HepG2 (cell line): ENCODE measurements around the gene NFYC. TPM values are rescaled to one million over a fixed set of nuclear protein-coding genes. Genes with fewer than 3 reads are reported as not detected.

Experiments
- CAMTA2 ChIP-seq: sonication (generic); formaldehyde crosslinking; IDR thresholded peaks from 2 replicates; pipeline ENCODE4 v1.4.0; 2020; ENCODE audit warnings: mild to moderate bottlenecking, missing genetic modification reagents, borderline replicate concordance
- CHD4 ChIP-seq: fragments of 200-600 bp; sonication (generic); IDR thresholded peaks from 2 replicates; pipeline ENCODE4 v1.7.0; 2017; ENCODE audit warnings: mild to moderate bottlenecking, low read length, borderline replicate concordance
- DNMT1 ChIP-seq: sonication (generic); formaldehyde crosslinking; IDR thresholded peaks from 2 replicates; pipeline ENCODE4 v1.5.1; 2020; ENCODE audit warnings: mild to moderate bottlenecking, missing genetic modification reagents
- DZIP1 ChIP-seq: sonication (generic); formaldehyde crosslinking; IDR thresholded peaks from 2 replicates; pipeline ENCODE4 v1.5.0; 2020; ENCODE audit warnings: mild to moderate bottlenecking, missing genetic modification reagents
- ETV5 ChIP-seq: IDR thresholded peaks from 2 replicates; pipeline ENCODE4 v1.6.1; 2018; ENCODE audit warnings: missing biosample characterization, missing genetic modification reagents, inconsistent platforms, borderline replicate concordance
- HIVEP1 ChIP-seq: sonication (generic); formaldehyde crosslinking; IDR thresholded peaks from 2 replicates; pipeline ENCODE4 v1.4.0; 2020; ENCODE audit warnings: mild to moderate bottlenecking, missing genetic modification reagents
- HMGXB4 ChIP-seq, 2 experiments: sonication (generic) in 1 of 2; formaldehyde crosslinking in 1 of 2; IDR thresholded peaks; 2 replicates each; pipeline versions ENCODE4 v1.4.0 to v1.6.1; 2018 to 2020; ENCODE audit warnings: missing genetic modification reagents in 2 of 2, borderline replicate concordance in 1 of 2, low read depth in 1 of 2, mild to moderate bottlenecking in 1 of 2, missing biosample characterization in 1 of 2
- HNF4G ChIP-seq, 2 experiments: sonication (generic) in 1 of 2; formaldehyde crosslinking in 1 of 2; IDR thresholded peaks; 2 replicates each; pipeline versions ENCODE4 v1.4.0 to v1.6.1; 2011 to 2020; ENCODE audit warnings: borderline replicate concordance in 2 of 2, low read depth in 2 of 2, mild to moderate bottlenecking in 2 of 2, low read length in 1 of 2, missing genetic modification reagents in 1 of 2, moderate library complexity in 1 of 2
- IRX3 ChIP-seq: sonication (generic); formaldehyde crosslinking; IDR thresholded peaks from 2 replicates; pipeline ENCODE4 v1.8.1; 2023; ENCODE audit warnings: mild to moderate bottlenecking, low read depth, missing genetic modification reagents, borderline replicate concordance
- PRDM4 ChIP-seq: sonication (generic); formaldehyde crosslinking; IDR thresholded peaks from 2 replicates; pipeline ENCODE4 v1.9.0; 2021; ENCODE audit warnings: missing genetic modification reagents, borderline replicate concordance
- RXRB ChIP-seq: IDR thresholded peaks from 2 replicates; pipeline ENCODE4 v1.6.1; 2016; ENCODE audit warnings: borderline replicate concordance, missing genetic modification reagents, missing compliant biosample characterization
- SNRNP70 ChIP-seq: fragments of 200-400 bp; formaldehyde crosslinking; IDR thresholded peaks from 2 replicates; pipeline ENCODE4 v1.6.1; 2017; ENCODE audit warnings: mild to moderate bottlenecking, low read depth, low read length, moderate library complexity
- SYNCRIP ChIP-seq: fragments of 200-400 bp; formaldehyde crosslinking; IDR thresholded peaks from 2 replicates; pipeline ENCODE4 v1.6.1; 2018; ENCODE audit warnings: mild to moderate bottlenecking, low read depth, low read length; ENCODE audit not compliant: insufficient read depth
- TEF ChIP-seq: sonication (generic); formaldehyde crosslinking; IDR thresholded peaks from 2 replicates; pipeline ENCODE4 v1.5.0; 2020; ENCODE audit warnings: missing genetic modification reagents
- ZMAT5 ChIP-seq: sonication (generic); formaldehyde crosslinking; IDR thresholded peaks from 2 replicates; pipeline ENCODE4 v1.5.0; 2020; ENCODE audit warnings: mild to moderate bottlenecking, low read depth, missing genetic modification reagents, borderline replicate concordance
- ZNF280B ChIP-seq: sonication (generic); formaldehyde crosslinking; IDR thresholded peaks from 2 replicates; pipeline ENCODE4 v1.5.0; 2020; ENCODE audit warnings: missing genetic modification reagents, mild to moderate bottlenecking, borderline replicate concordance
- ZNF296 ChIP-seq: sonication (generic); formaldehyde crosslinking; conservative IDR thresholded peaks from 2 replicates; pipeline ENCODE4 v1.5.0; 2020; ENCODE audit warnings: mild to moderate bottlenecking, missing genetic modification reagents
- polyA plus RNA-seq, 8 experiments: library from polyadenylated mRNA; depleted of rRNA in 3 of 8; stranded (reverse) in 7 of 8; unstranded in 1 of 8; fragments of >200 nt; fragmentation: Illumina TruSeq in 4 of 8; extraction: Trizol in 4 of 8; gene quantifications; 2 replicates each; pipeline versions ENCODE4 v1.2.1 to v1.2.3, GENCODE V29; 2011 to 2016; ENCODE audit warnings: low read depth in 4 of 8, missing spikeins in 1 of 8, mixed read lengths in 1 of 8; ENCODE audit not compliant: insufficient read depth in 1 of 8
- total RNA-seq, 5 experiments: library from RNA; depleted of rRNA; stranded (reverse); fragments of >200 nt; fragmentation: Illumina TruSeq; extraction: Trizol; gene quantifications; 2 replicates each; pipeline ENCODE4 v1.2.3, GENCODE V29; 2016; ENCODE audit warnings: low read depth in 1 of 5

NFYC gene
- total and polyA plus RNA-seq, 2 of the 13 experiments (the other 11 are each of a cell fraction or from before 2014, with no cell fraction given): 33.9 to 73.7 TPM

- TF ChIP-seq ZNF280B (CRISPR knock-in tag): no peak
- TF ChIP-seq RXRB (CRISPR knock-in tag): peak; percentile 56
- TF ChIP-seq HNF4G (IDR thresholded peaks at IDR 0.05; ENCODE audit: borderline replicate concordance, low read depth, low read length): peak; percentile 20; the same call in 1 of the 2 replicates
- no peak for TF ChIP-seq HNF4G (CRISPR knock-in tag; IDR thresholded peaks at IDR 0.05; ENCODE audit: borderline replicate concordance, low read depth)
- no peak for TF ChIP-seq DZIP1
- TF ChIP-seq PRDM4 (CRISPR knock-in tag): no peak
- TF ChIP-seq ETV5 (CRISPR knock-in tag): no peak
- TF ChIP-seq SYNCRIP: no peak
- no peak for TF ChIP-seq CHD4
- no peak for TF ChIP-seq IRX3 (CRISPR knock-in tag)
- peak in 1 of 2 experiments; percentile 23; a peak in 1 of 4 replicates for TF ChIP-seq HMGXB4 (CRISPR knock-in tag; IDR thresholded peaks at IDR 0.05; ENCODE audit: borderline replicate concordance in 1 of 2, low read depth in 1 of 2)
- TF ChIP-seq DNMT1 (CRISPR knock-in tag): no peak
- no peak for TF ChIP-seq CAMTA2 (CRISPR knock-in tag)
- no peak for TF ChIP-seq HIVEP1 (CRISPR knock-in tag)
- no peak for TF ChIP-seq SNRNP70
- TF ChIP-seq TEF (CRISPR knock-in tag): no peak
- TF ChIP-seq ZNF296 (CRISPR knock-in tag): no peak
- TF ChIP-seq ZMAT5 (CRISPR knock-in tag): no peak
These were observed 19.2 kb downstream of the NFYC start (continued) for GRCh38 chr1:40710581-40711315.
